Activated T-helper 1 cell treated with anti-CD3 and anti-CD28 coated beads, Interleukin-2, amount 50 U/mL, for 16 hours (primary cell): ENCODE data around the gene TBRG1.
"Not testable (repeated sequence)": the region's sequence is repeated elsewhere in the genome, so short reads cannot be mapped to it uniquely, and the experiment has no call there.

ENCODE experiments used
- DNase-seq, 2 donors: peaks; one replicate each; pipeline ENCODE4 v3.0.0-alpha.2; 2020; ENCODE audit warnings: low read depth in 1 of 2, low spot score in 1 of 2

TBRG1 gene, protein sequence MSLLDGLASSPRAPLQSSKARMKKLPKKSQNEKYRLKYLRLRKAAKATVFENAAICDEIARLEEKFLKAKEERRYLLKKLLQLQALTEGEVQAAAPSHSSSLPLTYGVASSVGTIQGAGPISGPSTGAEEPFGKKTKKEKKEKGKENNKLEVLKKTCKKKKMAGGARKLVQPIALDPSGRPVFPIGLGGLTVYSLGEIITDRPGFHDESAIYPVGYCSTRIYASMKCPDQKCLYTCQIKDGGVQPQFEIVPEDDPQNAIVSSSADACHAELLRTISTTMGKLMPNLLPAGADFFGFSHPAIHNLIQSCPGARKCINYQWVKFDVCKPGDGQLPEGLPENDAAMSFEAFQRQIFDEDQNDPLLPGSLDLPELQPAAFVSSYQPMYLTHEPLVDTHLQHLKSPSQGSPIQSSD

DNA sequence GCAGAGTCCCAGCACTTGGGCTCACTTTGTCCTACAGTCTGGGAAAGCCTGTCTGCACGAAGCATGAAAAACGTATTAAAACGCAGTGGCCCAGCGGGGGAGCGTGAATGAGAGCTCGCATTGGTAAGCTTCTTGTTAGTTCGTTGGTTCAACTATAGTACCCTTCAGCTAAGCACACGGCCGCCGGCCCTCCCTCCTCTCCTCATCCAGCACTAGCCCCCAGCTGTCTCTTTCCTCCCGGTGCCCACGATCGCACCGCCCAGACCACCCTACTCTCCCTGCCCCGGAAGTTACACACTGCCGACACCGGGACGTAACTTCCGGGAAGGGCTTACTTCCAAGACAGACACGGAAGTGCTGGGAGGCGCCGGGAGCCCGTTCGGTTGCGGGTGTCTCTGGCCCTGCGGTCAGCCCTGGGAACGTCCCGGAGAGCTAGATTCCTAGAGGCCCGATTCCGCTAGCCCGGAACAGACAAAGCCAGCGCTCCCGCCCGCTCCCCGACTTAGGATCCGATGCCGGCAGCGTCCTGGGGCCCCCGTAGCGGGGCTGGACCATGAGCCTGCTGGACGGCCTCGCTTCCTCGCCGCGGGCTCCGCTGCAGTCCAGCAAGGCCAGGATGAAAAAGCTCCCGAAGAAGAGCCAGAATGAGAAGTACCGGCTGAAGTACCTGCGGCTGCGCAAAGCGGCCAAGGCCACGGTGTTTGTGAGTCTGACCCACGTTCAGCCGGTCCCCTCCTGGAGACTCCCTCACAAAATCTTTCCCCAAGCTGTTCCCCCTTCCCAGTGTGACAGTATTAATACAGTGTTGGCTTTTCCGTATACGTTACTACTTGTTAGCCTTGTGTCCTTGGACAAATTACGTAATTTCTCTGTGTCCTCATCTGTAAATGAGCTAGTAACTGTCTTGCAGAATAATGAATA lies at the start of gene TBRG1:
Gene TBRG1, plus strand, starts transcription at position 334 of the 921 bp plus-strand sequence. Its CDS starts 220 bp downstream, at position 554.
- DNase-seq: peak; percentile 61 to 75

DNA sequence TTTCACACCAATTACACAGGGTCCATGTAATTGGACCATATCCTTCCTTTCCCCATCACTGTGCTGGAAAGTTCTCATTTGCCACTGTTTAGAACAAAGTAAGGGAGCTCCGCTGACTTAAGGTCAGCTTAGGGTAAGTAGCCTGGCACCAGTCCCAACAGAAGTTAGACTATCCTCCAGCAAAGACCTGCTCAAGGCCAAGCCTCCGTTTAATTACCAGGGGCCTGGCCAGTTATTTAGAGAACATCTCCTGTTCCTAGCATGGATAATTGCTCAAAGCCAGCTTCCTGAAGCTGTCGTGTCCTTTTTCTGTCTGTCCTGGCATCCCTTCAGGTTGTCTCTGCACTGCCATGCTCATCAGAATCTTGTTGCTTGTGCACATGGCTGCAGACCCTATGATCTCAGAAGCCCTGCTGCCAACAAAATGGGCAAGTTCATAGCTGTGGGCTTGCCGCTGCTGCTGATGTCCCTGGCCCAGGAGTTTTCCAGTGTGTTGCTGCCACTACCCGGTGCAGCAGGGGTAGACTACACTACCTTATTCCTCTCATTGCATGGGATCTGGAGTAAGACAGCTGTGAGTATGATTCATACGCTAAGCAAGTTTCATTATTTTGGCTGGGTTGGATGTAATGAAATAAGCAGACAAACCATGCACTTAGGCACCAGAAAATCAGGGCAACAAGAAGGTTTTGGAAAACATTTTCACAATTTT lies 44.8 kb upstream of the TBRG1 start:
- no peak for DNase-seq

DNA sequence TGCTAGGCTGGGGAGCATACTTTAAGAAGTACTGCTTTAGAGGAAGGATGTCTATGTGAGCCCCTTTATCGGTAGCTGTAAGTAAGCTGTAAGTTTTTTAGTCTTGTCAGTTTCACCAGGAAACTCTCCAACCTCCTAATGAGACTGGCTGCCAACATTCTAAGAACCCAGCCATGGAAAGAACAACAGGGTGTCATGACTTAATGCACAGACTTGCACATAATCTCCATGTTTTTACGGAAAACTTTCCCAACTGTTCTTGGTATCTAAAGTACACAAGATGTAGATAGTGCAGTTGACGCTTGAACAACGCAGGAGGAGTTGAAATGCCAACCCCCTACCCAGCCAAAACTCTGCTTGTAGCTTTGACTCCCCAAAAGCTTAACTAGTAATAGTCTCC lies 43.9 kb upstream of the TBRG1 start:
- no peak for DNase-seq

DNA sequence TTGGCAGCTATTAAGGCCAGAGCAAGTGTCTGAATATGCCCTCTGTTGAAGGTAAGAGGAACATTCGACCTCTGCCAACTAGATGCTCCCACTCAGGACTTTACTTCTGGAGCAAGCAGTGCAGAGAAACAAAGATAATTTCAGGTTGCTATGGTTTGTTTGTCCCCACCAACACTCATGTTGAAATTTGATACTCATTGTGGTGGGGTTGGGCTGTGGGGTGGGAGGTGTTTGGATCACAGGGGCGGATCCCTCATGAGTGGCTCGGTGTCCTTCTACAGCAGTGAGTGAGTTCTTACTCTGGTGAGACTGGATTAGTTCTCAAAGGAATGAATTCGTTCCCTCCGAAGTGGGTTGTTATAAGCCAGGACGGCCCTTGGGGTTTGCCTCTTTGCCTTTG lies 40.8 kb upstream of the TBRG1 start:
- no peak for DNase-seq

DNA sequence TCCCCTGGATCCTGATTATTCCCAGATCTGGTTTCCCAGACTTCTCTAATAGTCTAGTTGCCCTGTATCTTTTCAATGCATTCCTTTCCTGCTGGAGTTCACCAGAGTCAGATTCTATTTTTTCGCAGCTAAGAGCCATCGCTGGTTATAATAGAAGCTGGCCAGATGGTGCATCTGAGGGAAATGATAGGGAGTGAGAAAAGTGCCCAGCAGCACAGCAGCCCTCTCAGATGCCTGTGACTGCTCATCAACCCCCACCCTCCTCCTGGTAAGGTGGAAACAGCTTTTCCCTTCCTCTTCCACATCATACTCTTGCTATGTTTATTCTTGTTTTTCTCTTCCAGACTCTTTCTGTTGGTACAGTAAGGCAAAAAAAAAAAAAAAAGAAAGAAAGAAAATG lies 40.1 kb upstream of the TBRG1 start:
- no peak for DNase-seq

DNA sequence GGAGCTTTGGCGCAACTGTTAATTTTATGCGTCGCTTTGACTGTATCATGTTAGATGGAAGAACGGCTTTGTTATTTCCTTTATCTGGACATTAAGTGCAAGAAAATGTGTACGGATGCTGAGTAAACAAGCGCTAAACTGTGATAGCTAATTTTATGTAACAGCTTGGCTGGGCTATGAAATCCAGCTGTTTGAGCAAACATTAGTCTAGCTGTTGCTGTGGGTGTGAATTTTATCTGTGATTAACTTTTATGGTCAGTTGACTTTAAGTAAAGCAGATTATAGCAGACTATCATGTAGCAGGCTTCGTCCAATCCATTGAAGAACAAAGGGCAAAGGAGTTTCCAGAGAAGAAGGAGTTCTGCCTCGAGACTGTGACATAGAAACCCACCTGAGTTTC lies 38.9 kb upstream of the TBRG1 start:
- no peak for DNase-seq

DNA sequence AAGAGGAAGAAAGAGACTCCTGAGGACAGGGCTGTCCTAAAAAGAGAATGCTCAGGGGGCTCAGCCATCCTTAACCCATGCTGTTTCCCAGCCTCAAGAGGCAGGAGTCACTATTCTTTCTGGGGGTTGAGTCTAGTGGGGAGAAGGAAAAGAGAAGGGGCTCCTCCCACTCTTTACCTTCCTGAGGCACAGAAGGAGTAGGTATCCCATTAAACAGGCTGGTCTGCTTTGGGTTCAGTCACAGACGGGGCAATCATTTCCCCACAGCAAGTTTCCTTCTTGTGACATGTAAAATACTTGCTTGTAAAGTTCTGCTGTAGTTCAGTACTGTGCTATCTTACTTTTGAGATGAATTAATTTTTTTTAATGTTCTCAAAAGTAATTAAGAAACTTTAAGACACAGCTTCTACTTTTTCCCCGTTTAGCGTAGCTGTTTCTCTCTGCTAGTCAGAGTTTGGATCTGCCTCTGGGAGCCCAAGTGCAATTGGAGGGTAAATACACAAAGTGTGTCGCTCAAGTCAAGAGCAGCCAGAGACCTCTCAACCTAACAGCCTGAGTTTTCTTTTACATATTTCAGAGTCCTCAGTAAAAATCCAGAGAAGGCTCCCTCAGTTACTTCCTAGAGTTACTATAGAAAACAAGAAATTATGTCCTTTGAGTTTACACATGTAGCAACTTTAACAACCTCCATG lies 37.8 kb upstream of the TBRG1 start:
- no peak for DNase-seq

DNA sequence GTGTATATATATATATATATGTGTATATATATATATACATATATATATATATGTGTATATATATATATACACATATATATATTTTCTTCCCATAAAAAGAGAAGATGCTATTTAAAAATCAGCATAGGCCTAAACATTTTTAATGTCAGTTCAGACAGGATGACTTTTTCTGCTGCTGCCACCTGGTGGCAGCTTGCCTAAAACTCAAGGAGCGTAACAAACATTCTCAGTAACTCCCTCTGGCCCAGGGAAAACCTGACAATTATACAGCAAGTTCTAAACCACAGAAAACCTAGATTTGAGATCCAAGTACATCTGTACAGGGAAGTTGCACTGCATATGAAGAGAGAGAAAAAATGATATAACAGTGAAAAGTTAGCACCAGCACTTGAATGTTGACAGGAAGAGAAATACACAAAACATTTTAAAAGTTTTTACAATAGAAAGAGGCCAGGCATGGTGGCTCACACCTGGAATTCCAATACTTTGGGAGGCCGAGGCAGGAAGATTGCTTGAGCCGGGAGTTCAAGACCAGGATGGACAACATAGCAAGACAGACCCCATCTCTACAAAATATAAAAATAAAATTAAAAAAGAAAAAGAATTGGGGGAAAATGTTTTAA lies 36.3 kb upstream of the TBRG1 start:
- DNase-seq: peak in 1 of 2 donors; percentile 5

DNA sequence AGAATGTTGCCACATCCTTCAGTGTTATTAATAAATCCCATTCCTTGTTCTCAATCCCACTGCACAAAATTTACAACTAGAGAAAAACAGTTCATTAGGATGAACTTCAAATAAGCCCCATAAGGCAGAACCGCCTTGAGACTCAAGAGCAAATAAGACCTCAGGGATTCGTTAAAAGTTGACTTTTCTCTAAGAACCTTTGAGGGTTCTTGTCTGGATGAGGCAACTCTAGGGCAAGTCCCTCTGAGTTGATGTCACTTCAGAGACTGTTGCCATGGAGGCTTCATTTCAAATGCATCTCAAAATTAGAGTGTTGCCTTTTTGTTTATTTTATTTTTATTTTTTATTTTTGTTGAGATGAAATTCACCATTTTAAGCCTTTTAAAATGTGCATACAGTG lies 31.2 kb upstream of the TBRG1 start:
- DNase-seq: no peak

DNA sequence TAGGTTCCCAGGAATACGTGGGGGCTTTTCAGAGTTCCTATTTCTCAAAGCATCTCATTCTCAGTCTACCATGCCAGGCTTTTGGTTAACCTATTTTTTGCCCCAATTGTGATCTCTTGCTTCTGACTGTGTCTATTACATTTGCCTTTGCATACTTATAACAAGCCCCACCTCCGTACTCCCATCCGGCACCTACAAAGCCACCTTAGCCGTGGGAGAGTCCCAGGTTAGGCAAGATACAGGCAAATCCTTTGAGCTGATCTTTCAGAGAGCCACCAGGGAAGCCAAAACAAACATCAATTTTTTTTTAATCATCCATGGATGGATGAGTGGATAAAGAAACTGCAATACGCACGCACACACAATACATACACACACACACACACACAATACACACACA lies 30.0 kb upstream of the TBRG1 start:
- DNase-seq: no peak

DNA sequence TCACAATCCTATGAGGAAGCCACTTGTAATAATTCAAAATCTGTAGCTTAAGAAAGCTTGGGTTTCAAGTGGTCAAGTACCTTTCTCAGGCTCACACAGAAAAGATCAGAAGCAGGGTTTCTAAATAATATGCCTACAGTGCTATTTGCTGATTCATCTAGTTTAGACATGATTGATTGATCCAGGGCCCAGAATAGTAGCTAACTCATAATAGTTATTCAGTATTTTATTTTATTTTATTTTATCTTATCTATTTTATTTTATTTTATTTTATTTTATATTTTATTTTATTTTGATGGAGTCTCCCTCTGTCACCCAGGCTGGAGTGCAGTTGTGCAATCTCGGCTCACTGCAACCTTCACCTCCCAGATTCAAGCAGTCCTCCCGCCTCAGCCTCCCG lies 27.4 kb upstream of the TBRG1 start:
- no peak for DNase-seq

DNA sequence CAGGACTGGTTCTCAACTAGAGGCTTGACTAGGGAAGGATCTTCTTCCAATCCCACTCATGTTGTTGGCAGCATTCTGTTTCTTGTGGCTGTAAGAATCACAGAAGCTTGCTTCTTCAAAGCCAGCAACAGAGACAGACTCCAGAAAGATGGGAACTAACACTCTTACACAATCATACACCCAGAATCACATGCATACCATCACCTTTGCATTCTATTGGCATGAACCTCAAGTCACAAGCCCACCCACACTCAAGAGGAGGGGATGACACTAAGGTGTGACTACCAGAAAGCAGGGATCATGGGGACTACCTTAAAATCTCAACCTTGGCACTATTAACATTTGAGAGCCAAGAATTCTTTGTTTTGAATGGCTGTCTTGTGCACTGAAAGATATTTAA lies 25.0 kb upstream of the TBRG1 start:
- DNase-seq: no peak

DNA sequence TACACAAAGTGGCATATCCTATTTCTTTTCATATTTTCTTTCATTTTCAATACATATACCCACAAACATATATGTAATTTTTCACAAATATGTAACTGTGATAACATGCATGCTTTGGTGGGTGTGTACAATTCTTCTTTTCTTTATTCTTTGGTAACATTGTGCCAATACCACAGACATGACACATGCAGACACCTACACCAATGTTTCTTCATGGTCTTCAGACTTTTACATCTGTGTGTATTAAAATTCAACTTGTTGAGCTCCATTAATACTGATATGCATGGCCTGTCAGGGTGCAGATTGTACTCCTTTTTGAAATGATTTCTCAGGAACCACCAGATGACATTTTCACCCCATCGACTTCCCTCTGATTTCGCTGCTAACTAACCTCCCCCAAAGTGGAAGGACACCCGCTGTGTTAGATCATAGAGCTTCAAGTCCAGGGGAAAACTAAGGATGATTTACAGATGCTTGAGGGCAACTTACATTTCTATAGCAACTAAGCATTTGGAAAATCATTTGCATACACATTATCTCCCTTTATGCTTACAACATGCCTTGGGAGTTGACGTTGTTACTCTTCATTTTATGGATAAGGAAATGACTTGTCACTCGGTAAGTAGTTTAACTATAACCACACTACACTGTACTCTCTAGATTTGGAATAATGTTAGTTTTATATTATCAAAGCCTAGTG lies 21.9 kb upstream of the TBRG1 start:
- no peak for DNase-seq

DNA sequence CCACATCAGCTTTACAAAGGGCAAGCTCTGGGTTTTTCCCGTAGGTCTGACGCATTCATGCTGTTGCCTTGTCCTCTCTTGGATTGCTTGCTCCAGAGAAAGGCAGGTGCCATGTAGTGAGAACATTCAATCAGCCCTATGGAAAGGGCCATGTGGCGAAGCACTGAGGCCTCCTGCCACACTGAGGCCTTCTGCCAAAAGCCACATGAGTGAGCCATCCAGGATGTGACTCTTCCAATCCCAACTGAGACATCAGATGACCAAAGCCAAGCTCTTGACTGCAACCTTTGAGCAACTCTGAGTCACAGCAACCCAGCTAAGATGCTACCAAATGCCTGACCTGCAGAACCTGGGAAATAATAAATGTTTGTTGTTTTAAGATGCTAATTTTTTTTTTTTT lies 20.5 kb upstream of the TBRG1 start:
- no peak for DNase-seq

DNA sequence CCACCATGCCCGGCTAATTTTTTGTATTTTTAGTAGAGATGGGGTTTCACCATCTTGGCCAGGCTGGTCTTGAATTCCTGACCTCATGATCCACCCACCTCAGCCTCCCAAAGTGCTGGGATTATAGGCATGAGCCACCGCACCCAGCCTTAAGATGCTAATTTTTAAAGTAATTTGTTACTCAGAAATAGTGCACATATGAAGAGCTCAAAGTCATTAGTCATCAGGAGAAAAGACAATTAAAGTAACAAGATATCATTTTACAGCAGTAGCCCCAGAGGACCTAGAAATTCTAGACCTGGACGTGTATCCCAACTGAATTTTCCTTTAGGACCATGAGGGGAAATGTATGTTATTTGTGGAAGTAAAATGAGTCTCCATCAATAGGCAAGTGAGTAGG lies 19.9 kb upstream of the TBRG1 start:
- DNase-seq: not testable (repeated sequence)

DNA sequence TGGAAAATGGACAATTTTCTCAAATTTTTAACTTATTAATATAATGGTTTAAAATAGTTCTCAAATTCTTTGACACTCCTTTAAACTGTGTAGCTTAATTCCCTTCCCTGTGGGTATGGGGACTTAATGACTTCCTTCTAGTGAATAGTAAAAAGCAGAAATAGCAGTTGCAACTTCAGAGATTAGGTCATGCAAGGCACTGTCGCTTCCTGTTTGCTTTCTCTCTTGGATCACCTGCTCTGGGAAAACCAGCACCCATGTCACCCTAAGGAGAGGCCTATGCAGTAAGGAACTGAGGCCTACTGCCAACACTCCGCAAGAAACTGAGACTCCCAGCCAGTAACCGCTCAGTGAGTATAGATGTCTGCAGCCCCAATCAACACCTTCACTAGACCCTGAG lies 16.9 kb upstream of the TBRG1 start:
- no peak for DNase-seq

DNA sequence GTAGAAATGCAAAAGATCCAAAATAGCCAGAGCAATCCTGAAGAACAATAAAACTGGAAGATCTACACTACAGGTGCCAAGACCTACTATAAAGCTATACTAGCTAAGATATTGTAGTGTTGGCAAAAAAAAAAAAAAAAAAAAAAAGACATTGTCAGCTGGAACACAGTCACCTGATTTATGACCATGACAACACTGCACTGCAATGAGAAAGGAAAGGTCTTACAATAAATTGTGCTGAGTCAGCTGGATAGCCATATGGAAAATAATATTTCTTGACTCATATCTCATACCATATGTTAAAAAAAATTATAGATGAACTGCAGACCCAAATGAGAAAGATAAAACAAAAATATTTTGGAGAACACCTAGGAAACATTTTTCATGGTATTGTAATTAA lies 14.5 kb upstream of the TBRG1 start:
- DNase-seq: no peak

DNA sequence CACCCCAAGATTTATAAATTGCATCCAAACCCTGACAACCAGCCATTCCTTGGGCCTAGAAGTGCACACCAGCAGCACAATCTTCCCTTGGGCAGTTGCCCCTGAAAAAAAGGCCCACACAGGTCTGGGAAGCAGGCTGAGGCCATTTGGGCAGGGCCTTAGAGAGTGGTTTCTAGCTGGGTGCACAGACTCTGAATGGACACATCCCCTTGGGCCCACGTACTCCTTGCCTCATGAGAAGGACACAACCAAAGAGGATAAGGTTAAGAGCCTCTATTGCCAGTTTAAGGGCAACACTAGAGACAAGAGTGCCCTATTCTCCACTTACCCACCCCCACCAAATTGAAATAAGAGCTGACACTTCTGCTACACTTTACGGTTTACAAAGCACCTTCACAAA lies 12.4 kb upstream of the TBRG1 start:
- DNase-seq: no peak

DNA sequence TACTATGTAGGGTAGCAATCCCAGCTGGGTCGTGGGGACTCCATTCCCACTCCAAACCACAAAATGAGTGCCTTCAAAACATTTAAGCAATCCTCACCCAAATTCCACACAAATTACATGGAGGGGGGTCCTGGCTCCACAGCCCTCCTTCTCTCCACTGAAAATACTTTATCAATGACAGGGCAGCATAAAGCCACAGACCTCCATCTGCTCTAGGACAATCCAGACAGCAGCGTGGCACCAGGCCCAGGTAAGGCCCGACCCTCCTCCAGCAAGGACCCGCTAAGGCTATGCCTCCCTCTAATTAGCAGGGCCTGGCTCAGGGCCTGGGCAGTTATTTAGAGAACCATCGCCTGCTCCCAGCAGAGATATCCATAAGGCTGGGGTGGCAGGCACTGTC lies 11.6 kb upstream of the TBRG1 start, which contains the start of gene PANX3:
Gene PANX3, plus strand, starts transcription at position 365 of the 400 bp plus-strand sequence. CDS start 129 bp downstream, outside the sequence.
- DNase-seq: no peak

DNA sequence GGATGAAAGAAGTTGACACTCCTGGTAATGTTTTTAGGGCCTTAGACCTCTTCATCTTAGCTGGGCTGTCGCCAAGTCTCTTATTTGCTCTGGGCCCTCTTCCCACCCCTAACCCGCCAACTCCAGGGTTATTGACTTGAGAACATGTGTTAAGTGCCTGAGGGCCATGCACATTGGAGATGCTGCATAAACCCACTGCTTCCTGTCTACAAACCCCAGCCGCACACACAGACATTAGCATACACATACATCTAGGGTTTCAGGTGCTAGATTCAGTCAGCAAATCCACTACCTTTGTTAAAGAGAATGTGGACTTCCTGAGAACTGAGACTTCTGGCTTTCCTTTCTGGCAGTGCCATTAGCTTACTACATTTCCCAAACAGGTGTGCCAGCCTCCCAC lies 10.6 kb upstream of the TBRG1 start:
- no peak for DNase-seq
